C4-2B (cell line): ENCODE measurements around the gene PRAC2.

Source experiments
- ZFX ChIP-seq: fragments of 450-650 bp; IDR thresholded peaks from 2 replicates; pipeline ENCODE4 v1.6.1; 2017
- TF ChIP-seq, protein P1 (sequence below): fragments of 450-650 bp; conservative IDR thresholded peaks from 2 replicates; pipeline ENCODE4 v1.5.1; 2017; ENCODE audit warnings: mild to moderate bottlenecking

DNA sequence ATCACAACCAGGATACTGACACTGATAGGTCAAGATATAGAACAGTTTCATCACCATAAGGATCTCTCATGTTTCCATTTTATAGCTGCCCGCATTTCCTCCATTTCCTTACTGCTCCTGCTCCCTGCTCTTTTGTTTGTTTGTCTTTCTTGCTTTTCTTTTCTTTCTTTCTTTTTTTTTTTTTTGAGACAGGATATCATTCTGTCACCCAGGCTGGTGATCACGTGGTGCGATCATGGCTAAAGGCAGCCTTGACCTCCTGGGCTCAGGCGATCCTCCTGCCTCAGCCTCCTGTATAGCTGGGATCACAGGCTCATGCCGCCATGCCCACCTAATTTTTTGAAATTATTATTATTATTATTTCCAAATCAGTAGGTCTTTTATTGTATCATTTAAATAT lies 32.3 kb upstream of the PRAC2 start:
- TF ChIP-seq, protein P1, sequence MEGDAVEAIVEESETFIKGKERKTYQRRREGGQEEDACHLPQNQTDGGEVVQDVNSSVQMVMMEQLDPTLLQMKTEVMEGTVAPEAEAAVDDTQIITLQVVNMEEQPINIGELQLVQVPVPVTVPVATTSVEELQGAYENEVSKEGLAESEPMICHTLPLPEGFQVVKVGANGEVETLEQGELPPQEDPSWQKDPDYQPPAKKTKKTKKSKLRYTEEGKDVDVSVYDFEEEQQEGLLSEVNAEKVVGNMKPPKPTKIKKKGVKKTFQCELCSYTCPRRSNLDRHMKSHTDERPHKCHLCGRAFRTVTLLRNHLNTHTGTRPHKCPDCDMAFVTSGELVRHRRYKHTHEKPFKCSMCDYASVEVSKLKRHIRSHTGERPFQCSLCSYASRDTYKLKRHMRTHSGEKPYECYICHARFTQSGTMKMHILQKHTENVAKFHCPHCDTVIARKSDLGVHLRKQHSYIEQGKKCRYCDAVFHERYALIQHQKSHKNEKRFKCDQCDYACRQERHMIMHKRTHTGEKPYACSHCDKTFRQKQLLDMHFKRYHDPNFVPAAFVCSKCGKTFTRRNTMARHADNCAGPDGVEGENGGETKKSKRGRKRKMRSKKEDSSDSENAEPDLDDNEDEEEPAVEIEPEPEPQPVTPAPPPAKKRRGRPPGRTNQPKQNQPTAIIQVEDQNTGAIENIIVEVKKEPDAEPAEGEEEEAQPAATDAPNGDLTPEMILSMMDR, result no peak
- no peak for TF ChIP-seq ZFX
